K562 (cell line): ENCODE data around the gene CRIM1. TPM values are rescaled to one million over a fixed set of nuclear protein-coding genes. Genes with fewer than 3 reads are reported as not detected.
A peak's percentile ranks its signal among the peaks of the same experiment; 100 is the strongest.

Source experiments
- ATAC-seq: fragments of 200-7000 bp; cut with Tn5 transposase; 3 replicates; pipeline ENCODE4 v1.9.1; 2020; ENCODE audit warnings: moderate library complexity
- BruUV-seq: library from RNA; stranded (reverse); fragments of 400-500 nt; replicated peaks from 2 replicates; lab custom pipeline; 2021; lab: Mats Ljungman, UMichigan
- CTCF ChIA-PET: fragments of 300-600 bp; formaldehyde crosslinking; extraction: SDS; loops from one replicate; lab custom pipeline; 2021; ENCODE audit warnings: low intra/inter-chr PET ratio; lab: Yijun Ruan, JAX
- POLR2A ChIA-PET: fragments of 300-600, 350-650 bp; sonication (Branson Sonifier 250); formaldehyde crosslinking; extraction: SDS; loops from one replicate; lab custom pipeline; 2021; ENCODE audit warnings: antibody characterized with exemption, inconsistent platforms; lab: Yijun Ruan, JAX
- DNase-seq, 4 experiments: peaks; one replicate each; pipeline versions ENCODE4 v3.0.0 to v3.0.0-alpha.2; 2011 to 2018; ENCODE audit warnings: low spot score in 3 of 4, mixed read lengths in 3 of 4; ENCODE audit errors: extremely low read depth in 1 of 4
- FAIRE-seq: peaks from 2 replicates; lab custom pipeline; 2011; peaks lifted over from hg19 to GRCh38; lab: Jason Lieb, UNC
- H2AFZ ChIP-seq: 2 replicates; pipeline ENCODE4 v1.6.0; 2011; ENCODE audit warnings: low read depth, low read length, control low read depth, inconsistent platforms
- H3K27ac ChIP-seq: fragments of 200-600 bp; 3 replicates; pipeline ENCODE4 v1.8.0; 2011; ENCODE audit warnings: low read depth, mild to moderate bottlenecking, control low read depth, inconsistent platforms, low read length, moderate library complexity, mixed read lengths; ENCODE audit errors: extremely low read depth
- H3K27me3 ChIP-seq, 2 experiments: fragments of 300-600 bp in 1 of 2; 2 replicates in 1 of 2; 3 replicates in 1 of 2; pipeline versions ENCODE4 v1.6.0 to v1.8.0; 2011; ENCODE audit warnings: inconsistent platforms in 2 of 2, low read length in 2 of 2, mild to moderate bottlenecking in 1 of 2, mixed read lengths in 1 of 2, moderate library complexity in 1 of 2; ENCODE audit not compliant: control insufficient read depth in 2 of 2, insufficient read depth in 2 of 2
- H3K36me3 ChIP-seq: fragments of 300-600 bp; 3 replicates; pipeline ENCODE4 v1.8.0; 2011; ENCODE audit warnings: mild to moderate bottlenecking, low read length, inconsistent platforms; ENCODE audit not compliant: control insufficient read depth, insufficient read depth
- H3K4me1 ChIP-seq, 2 experiments: fragments of 200-600 bp in 1 of 2; replicated peaks in 1 of 2; 2 replicates in 1 of 2; 3 replicates in 1 of 2; pipeline versions ENCODE4 v1.5.1 to v1.8.0; 2011; ENCODE audit warnings: inconsistent platforms in 2 of 2, low read length in 2 of 2, mild to moderate bottlenecking in 1 of 2, mixed read lengths in 1 of 2, moderate library complexity in 1 of 2; ENCODE audit not compliant: control insufficient read depth in 2 of 2, insufficient read depth in 2 of 2
- H3K4me2 ChIP-seq: 2 replicates; pipeline ENCODE4 v1.6.1; 2011; ENCODE audit warnings: low read length, control low read depth, inconsistent platforms, mixed read lengths; ENCODE audit not compliant: insufficient read depth
- H3K4me3 ChIP-seq: fragments of 200-600 bp; sonication (generic), shearing (Covaris generic); 2 replicates; pipeline ENCODE4 v1.5.1; 2016; ENCODE audit warnings: control low read depth, inconsistent platforms
- H3K79me2 ChIP-seq: fragments of 200-600 bp; 3 replicates; pipeline ENCODE4 v1.8.0; 2011; ENCODE audit warnings: low read length, inconsistent platforms; ENCODE audit not compliant: control insufficient read depth, insufficient read depth
- H3K9ac ChIP-seq, 2 experiments: 2 replicates each; pipeline versions ENCODE4 v1.6.0 to v1.6.1; 2011; ENCODE audit warnings: low read depth in 2 of 2, low read length in 2 of 2, control low read depth in 1 of 2, inconsistent platforms in 1 of 2, mild to moderate bottlenecking in 1 of 2, mixed read lengths in 1 of 2; ENCODE audit not compliant: insufficient read depth in 1 of 2
- H3K9me1 ChIP-seq: one replicate; pipeline ENCODE4 v1.6.0; 2011; ENCODE audit warnings: inconsistent platforms, mild to moderate bottlenecking, low read length, moderate library complexity; ENCODE audit not compliant: control insufficient read depth, insufficient read depth
- H3K9me3 ChIP-seq: replicated peaks from 2 replicates; pipeline ENCODE4 v1.5.1; 2011; ENCODE audit warnings: low read depth, low read length, inconsistent platforms; ENCODE audit not compliant: control insufficient read depth, insufficient read depth
- H4K20me1 ChIP-seq: replicated peaks from 2 replicates; pipeline ENCODE4 v1.6.1; 2011; ENCODE audit warnings: low read length, inconsistent platforms, mixed read lengths; ENCODE audit not compliant: control insufficient read depth, insufficient read depth
- AFF1 ChIP-seq, 2 experiments: fragments of 450-650 bp; IDR thresholded peaks; 2 replicates each; pipeline ENCODE4 v1.6.1; 2018; ENCODE audit warnings: mild to moderate bottlenecking in 2 of 2, low read depth in 1 of 2; ENCODE audit not compliant: partially characterized antibody in 2 of 2
- CEBPB ChIP-seq: fragments of 450-650 bp; IDR thresholded peaks from 2 replicates; pipeline ENCODE4 v1.6.1; 2016; ENCODE audit warnings: missing genetic modification characterization, missing compliant biosample characterization
- CEBPG ChIP-seq, 3 experiments: fragments of 200-800 bp in 1 of 3; sonication (Bioruptor generic) in 1 of 3; sonication (generic) in 1 of 3; formaldehyde crosslinking in 1 of 3; IDR thresholded peaks in 2 of 3; conservative IDR thresholded peaks in 1 of 3; 2 replicates each; pipeline versions ENCODE4 v1.6.1 to v1.8.0; 2016 to 2022; ENCODE audit warnings: missing compliant biosample characterization in 2 of 3, missing genetic modification characterization in 2 of 3, mild to moderate bottlenecking in 1 of 3, missing genetic modification reagents in 1 of 3
- ZKSCAN3 ChIP-seq: fragments of 250-450 bp; sonication (Bioruptor Pico); IDR thresholded peaks from 2 replicates; pipeline ENCODE4 v1.4.0; 2020
- WGBS: fragments of 100-300 bp; shearing (Covaris generic); methylation state at CpG from one replicate; pipeline ENCODE4 v1.1.6; 2016; ENCODE audit warnings: low coverage, mixed read lengths; ENCODE audit not compliant: insufficient coverage; ENCODE audit errors: missing lambda C conversion rate; 5-methylcytosine and 5-hydroxymethylcytosine counted together
- in situ Hi-C: fragments of 300-500 bp; cut with MboI; formaldehyde crosslinking; loops from 4 replicates; pipeline ENCODE4 v1.15.0; 2018; ENCODE audit warnings: inconsistent platforms, mixed read lengths
- intact Hi-C: fragments of 100-400 bp; cut with micrococcal nuclease; formaldehyde crosslinking; loops from 2 replicates; pipeline ENCODE4 v1.14.2; 2022
- polyA plus RNA-seq, 8 experiments: library from polyadenylated mRNA; depleted of rRNA in 4 of 8; stranded (reverse) in 5 of 8; unstranded in 3 of 8; fragments of >200 nt; fragmentation: Nextera tagmentation in 2 of 8; fragmentation: Illumina TruSeq in 1 of 8; extraction: Ambion mirVana in 2 of 8; extraction: Trizol in 1 of 8; gene quantifications; 2 replicates each; pipeline versions ENCODE4 v1.2.1 to v1.2.3, GENCODE V29; 2011 to 2014; ENCODE audit warnings: inconsistent platforms in 1 of 8, missing spikeins in 1 of 8
- total RNA-seq, 7 experiments: library from RNA; depleted of rRNA in 6 of 7; stranded (reverse); fragments of >200 nt in 6 of 7; fragmentation: Illumina TruSeq in 2 of 7; extraction: Trizol in 2 of 7; gene quantifications; 2 replicates each; pipeline versions ENCODE4 v1.2.1 to v1.2.3, GENCODE V29; 2011 to 2021; ENCODE audit warnings: low replicate concordance in 1 of 7

Gene CRIM1
- total and polyA plus RNA-seq, 9 of the 15 experiments (the other 6 are each of a cell fraction or from before 2014, with no cell fraction given), result 0.01 to 0.36 (median 0.06) TPM; not detected in 1

GRCh38 chr2:36481709-36482108 is 126.1 kb downstream of the CRIM1 start (continued):
- TF ChIP-seq AFF1 (IDR thresholded peaks at IDR 0.05; ENCODE audit: low read depth in 1 of 2, partially characterized antibody in 2 of 2), result no peak

GRCh38 chr2:36482576-36483214 is 127.1 kb downstream of the CRIM1 start:
- H3K9me1 ChIP-seq, result no peaks in the 10 kb centered on the region
- intact Hi-C loops (no loop called here), in situ Hi-C loops (no loop called here)
- peak; percentile 21; the same call in 1 of the 2 replicates for TF ChIP-seq CEBPB (tag)
- TF ChIP-seq CEBPG (CRISPR knock-in tag; IDR thresholded peaks at IDR 0.05), result no peak
- 0 out of 4 replicates have a peak, but pooled peaks of 1 of the 2 experiments have one; percentile 15 for TF ChIP-seq CEBPG (tag; conservative IDR thresholded peaks at IDR 0.05 in 1 of 2, IDR thresholded peaks at IDR 0.05 in 1 of 2)
- no peak for TF ChIP-seq ZKSCAN3
- 10% methylated on average over 4 of the region's 4 CpGs for WGBS
- H3K9me3 ChIP-seq, result no peaks in the 10 kb centered on the region
- CTCF ChIA-PET, result no interaction called here
- no peaks in the 10 kb centered on the region for H3K27me3 ChIP-seq
- H3K79me2 ChIP-seq, result no peaks in the 10 kb centered on the region
- POLR2A ChIA-PET, result interaction anchor here (0.6 kb wide), 1 partner anchor 71 kb away, joined by 3 read pairs; no protein-coding TSS in a partner anchor
- FAIRE-seq (peak; percentile 42), DNase-seq (no peak), ATAC-seq (no peak)
- no peaks in the 10 kb centered on the region for H4K20me1 ChIP-seq
- H3K9ac ChIP-seq, result no peak overlapping the region
- no peak overlapping the region for H2AFZ ChIP-seq
- peaks cover 3 to 10% of the 10 kb centered on the region in 2 experiments; a peak in 3 of 5 replicates for H3K4me1 ChIP-seq
- no peak overlapping the region for H3K27ac ChIP-seq
- BruUV-seq, result no TSS peak
- H3K4me3 ChIP-seq, result no peak overlapping the region
- no peak overlapping the region for H3K4me2 ChIP-seq
- no peaks in the 10 kb centered on the region for H3K36me3 ChIP-seq
